ENCODE results near the gene F10. TPM values are rescaled to one million over a fixed set of nuclear protein-coding genes. Genes with fewer than 3 reads are reported as not detected.

Gene F10
- total RNA-seq, 4 donors from 2014 or later, result 4.1 to 22.5 (median 11.8) TPM

GRCh38 chr13:113086991-113087922, 35.3 kb upstream of the F10 start:
- no peak for DNase-seq
- Histone ChIP-seq H3K4me1 (no peaks in the 10 kb centered on the region), H3K36me3 (peaks cover 0 to 2% (median 0%) of the 10 kb centered on the region in 3 donors), H3K4me3 (no peak overlapping the region), H3K9me3 (no peaks in the 10 kb centered on the region), H3K27me3 (no peaks in the 10 kb centered on the region), H3K27ac (no peak overlapping the region)
- TF ChIP-seq CTCF (IDR thresholded peaks at IDR 0.05) (no peak), POLR2A (IDR thresholded peaks at IDR 0.05) (no peak)

GRCh38 chr13:113087923-113088690, 34.5 kb upstream of the F10 start:
- peaks cover 0 to 2% (median 0%) of the 10 kb centered on the region in 3 donors for H3K36me3 ChIP-seq
- no peaks in the 10 kb centered on the region for H3K4me1 ChIP-seq
- TF ChIP-seq CTCF (IDR thresholded peaks at IDR 0.05) (no peak), POLR2A (IDR thresholded peaks at IDR 0.05) (no peak)
- no peak overlapping the region for H3K27ac ChIP-seq
- no peak for DNase-seq
- no peak overlapping the region for H3K4me3 ChIP-seq
- no peaks in the 10 kb centered on the region for H3K27me3 ChIP-seq
- H3K9me3 ChIP-seq, result no peaks in the 10 kb centered on the region

GRCh38 chr13:113088691-113089020, 33.9 kb upstream of the F10 start:
- Histone ChIP-seq H3K27ac (no peak overlapping the region), H3K9me3 (no peaks in the 10 kb centered on the region), H3K4me1 (no peaks in the 10 kb centered on the region), H3K36me3 (peaks cover 0 to 2% (median 0%) of the 10 kb centered on the region in 3 donors), H3K27me3 (no peaks in the 10 kb centered on the region), H3K4me3 (no peak overlapping the region)
- no peak for TF ChIP-seq POLR2A (IDR thresholded peaks at IDR 0.05)
- TF ChIP-seq CTCF (IDR thresholded peaks at IDR 0.05), result no peak
- DNase-seq, result no peak

GRCh38 chr13:113089693-113090414, 32.7 kb upstream of the F10 start:
- no peak for DNase-seq

More at GRCh38 chr13:113089693-113090414, 32.7 kb upstream of the F10 start:
- TF ChIP-seq CTCF (IDR thresholded peaks at IDR 0.05), result no peak
- TF ChIP-seq POLR2A (IDR thresholded peaks at IDR 0.05), result no peak
- Histone ChIP-seq H3K4me1 (no peaks in the 10 kb centered on the region), H3K36me3 (peaks cover 0 to 2% (median 0%) of the 10 kb centered on the region in 3 donors), H3K27me3 (no peaks in the 10 kb centered on the region), H3K27ac (no peak overlapping the region), H3K9me3 (no peaks in the 10 kb centered on the region), H3K4me3 (no peak overlapping the region)
